ENCODE results near the gene FBXO33.
"Not testable (repeated sequence)": the region's sequence is repeated elsewhere in the genome, so short reads cannot be mapped to it uniquely, and the experiment has no call there.

Gene FBXO33

GRCh38 chr14:39369029-39369428, 63.2 kb downstream of the FBXO33 start:
- no peak for DNase-seq (ENCODE audit: low read depth in 2 of 2)

- no peak for DNase-seq (ENCODE audit: low read depth in 2 of 2)
Measured at GRCh38 chr14:39368261-39368959, 63.8 kb downstream of the FBXO33 start.

- no peak for DNase-seq (ENCODE audit: low read depth in 2 of 2)
Measured at GRCh38 chr14:39367387-39367751, 64.9 kb downstream of the FBXO33 start.

GRCh38 chr14:39366460-39367386, 65.5 kb downstream of the FBXO33 start:
- DNase-seq (ENCODE audit: low read depth in 2 of 2) = no peak

GRCh38 chr14:39365354-39365753, 66.9 kb downstream of the FBXO33 start:
- DNase-seq (ENCODE audit: low read depth in 2 of 2) = no peak

- DNase-seq (ENCODE audit: low read depth in 2 of 2) = no peak
Measured at GRCh38 chr14:39364509-39364908, 67.7 kb downstream of the FBXO33 start.

- not testable (repeated sequence) for DNase-seq (ENCODE audit: low read depth in 2 of 2)
Measured at GRCh38 chr14:39361556-39361955, 70.7 kb downstream of the FBXO33 start.

GRCh38 chr14:39360316-39360715, 71.9 kb downstream of the FBXO33 start:
- no peak for DNase-seq (ENCODE audit: low read depth in 2 of 2)

GRCh38 chr14:39359069-39359468, 73.2 kb downstream of the FBXO33 start:
- DNase-seq (ENCODE audit: low read depth in 2 of 2) = not testable (repeated sequence)

- no peak for DNase-seq (ENCODE audit: low read depth in 2 of 2)
Measured at GRCh38 chr14:39351708-39352107, 80.5 kb downstream of the FBXO33 start.

GRCh38 chr14:39350866-39351265, 81.4 kb downstream of the FBXO33 start:
- no peak for DNase-seq (ENCODE audit: low read depth in 2 of 2)

Measured in stimulated activated CD8-positive, alpha-beta memory T cell treated with anti-CD3 and anti-CD28 coated beads, Interleukin-7, amount 100 ng/mL, for 1 hour (primary cell).